Peyer's patch (tissue), 4 donors: ENCODE data around the gene ZNRF4. TPM values are rescaled to one million over a fixed set of nuclear protein-coding genes. Genes with fewer than 3 reads are reported as not detected.

ENCODE experiments used
- DNase-seq, 3 donors: peaks; one replicate each; pipeline ENCODE4 v3.0.0-alpha.2; 2017 to 2019
- H3K27ac ChIP-seq, 4 donors: fragments of 200-600 bp; sonication (generic); one replicate each; pipeline ENCODE4 v1.5.1; 2016 to 2019
- H3K27me3 ChIP-seq, 2 donors: fragments of 200-600 bp; sonication (generic); one replicate each; pipeline ENCODE4 v1.5.1; 2019
- H3K36me3 ChIP-seq, 3 donors: fragments of 200-600 bp; sonication (generic); one replicate each; pipeline ENCODE4 v1.5.1; 2016 to 2019
- H3K4me1 ChIP-seq, 4 donors: fragments of 200-600 bp; sonication (generic); one replicate each; pipeline ENCODE4 v1.5.1; 2016 to 2019
- H3K4me3 ChIP-seq, 4 donors: fragments of 200-600 bp; sonication (generic); 1 replicate in 3 of 4; 2 replicates in 1 of 4; pipeline ENCODE4 v1.5.1; 2016 to 2019; ENCODE audit warnings: mild to moderate bottlenecking in 1 of 4
- H3K9me3 ChIP-seq, 4 donors: fragments of 200-600 bp; sonication (generic); one replicate each; pipeline ENCODE4 v1.5.1; 2016 to 2019; ENCODE audit warnings: mild to moderate bottlenecking in 1 of 4
- POLR2A ChIP-seq, 2 donors: fragments of 450-650 bp; IDR thresholded peaks; one replicate each; pipeline ENCODE4 v1.5.1; 2017; ENCODE audit warnings: antibody characterized with exemption in 2 of 2, mild to moderate bottlenecking in 2 of 2, moderate library complexity in 2 of 2
- total RNA-seq, 4 donors: library from RNA; depleted of rRNA; stranded (reverse); fragments of >200 nt; gene quantifications; one replicate each; pipeline ENCODE4 v1.1.0, GENCODE V29; 2016
- TF ChIP-seq, protein P1 (sequence below), 6 experiments: fragments of 450-650 bp in 4 of 6; fragments of 200-600 bp in 2 of 6; sonication (generic) in 1 of 6; IDR thresholded peaks; one replicate each; pipeline ENCODE4 v1.5.1; 2017 to 2019; ENCODE audit warnings: antibody characterized with exemption in 6 of 6, mild to moderate bottlenecking in 3 of 6, moderate library complexity in 1 of 6

ZNRF4 gene
- total RNA-seq, 4 donors from 2014 or later: not detected

DNA sequence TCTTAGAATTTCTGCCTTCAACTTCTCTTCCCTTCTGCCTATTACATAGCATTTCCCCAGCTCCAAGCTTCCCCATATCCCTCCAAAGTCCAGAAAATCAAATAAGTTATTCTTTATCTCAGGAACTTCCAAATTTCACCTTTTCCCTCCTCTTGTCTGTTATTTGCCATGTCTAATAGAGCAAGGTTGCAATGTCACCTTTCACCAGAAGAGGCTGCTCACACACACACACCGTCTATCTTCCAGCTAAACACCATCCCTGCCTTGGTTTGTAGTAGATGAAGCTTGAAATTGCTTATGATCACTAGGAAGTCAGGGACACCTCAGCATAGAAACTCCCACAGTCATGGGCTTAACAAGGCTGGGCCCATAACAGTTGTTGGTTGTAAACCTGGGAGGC is 48.4 kb downstream of the ZNRF4 start:
- TF ChIP-seq POLR2A (IDR thresholded peaks at IDR 0.05): no peak
- TF ChIP-seq, protein P1, sequence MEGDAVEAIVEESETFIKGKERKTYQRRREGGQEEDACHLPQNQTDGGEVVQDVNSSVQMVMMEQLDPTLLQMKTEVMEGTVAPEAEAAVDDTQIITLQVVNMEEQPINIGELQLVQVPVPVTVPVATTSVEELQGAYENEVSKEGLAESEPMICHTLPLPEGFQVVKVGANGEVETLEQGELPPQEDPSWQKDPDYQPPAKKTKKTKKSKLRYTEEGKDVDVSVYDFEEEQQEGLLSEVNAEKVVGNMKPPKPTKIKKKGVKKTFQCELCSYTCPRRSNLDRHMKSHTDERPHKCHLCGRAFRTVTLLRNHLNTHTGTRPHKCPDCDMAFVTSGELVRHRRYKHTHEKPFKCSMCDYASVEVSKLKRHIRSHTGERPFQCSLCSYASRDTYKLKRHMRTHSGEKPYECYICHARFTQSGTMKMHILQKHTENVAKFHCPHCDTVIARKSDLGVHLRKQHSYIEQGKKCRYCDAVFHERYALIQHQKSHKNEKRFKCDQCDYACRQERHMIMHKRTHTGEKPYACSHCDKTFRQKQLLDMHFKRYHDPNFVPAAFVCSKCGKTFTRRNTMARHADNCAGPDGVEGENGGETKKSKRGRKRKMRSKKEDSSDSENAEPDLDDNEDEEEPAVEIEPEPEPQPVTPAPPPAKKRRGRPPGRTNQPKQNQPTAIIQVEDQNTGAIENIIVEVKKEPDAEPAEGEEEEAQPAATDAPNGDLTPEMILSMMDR (IDR thresholded peaks at IDR 0.05): no peak
- H3K36me3 ChIP-seq: no peaks in the 10 kb centered on the region
- DNase-seq: no peak
- peaks cover 0 to 13% (median 6%) of the 10 kb centered on the region in 4 donors for H3K9me3 ChIP-seq
- no peaks in the 10 kb centered on the region for H3K4me1 ChIP-seq
- no peak overlapping the region for H3K27ac ChIP-seq
- H3K4me3 ChIP-seq: no peak overlapping the region
- H3K27me3 ChIP-seq: no peaks in the 10 kb centered on the region

DNA sequence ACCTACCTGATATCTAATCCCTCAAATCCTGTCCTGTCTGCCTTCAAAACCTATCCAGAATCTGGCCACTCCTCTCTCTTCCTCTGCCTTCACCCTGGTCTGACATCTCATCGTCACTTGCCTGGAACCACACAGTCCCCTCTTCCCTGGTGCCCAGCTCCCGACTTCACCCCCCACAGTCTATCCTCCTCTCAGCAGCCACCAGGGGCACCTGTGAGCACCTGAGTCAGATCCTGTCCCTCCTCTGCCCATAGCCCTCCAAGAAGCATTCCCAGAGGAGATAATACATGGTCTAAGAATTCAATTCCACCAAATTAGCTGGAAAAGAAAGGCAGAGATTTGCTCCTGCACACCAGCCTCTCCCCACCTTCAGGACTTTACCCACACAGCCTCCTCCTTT is 48.9 kb downstream of the ZNRF4 start:
- Histone ChIP-seq H3K4me3 (no peak overlapping the region), H3K27me3 (no peaks in the 10 kb centered on the region), H3K4me1 (no peaks in the 10 kb centered on the region), H3K27ac (no peak overlapping the region), H3K36me3 (no peaks in the 10 kb centered on the region), H3K9me3 (peaks cover 0 to 13% (median 6%) of the 10 kb centered on the region in 4 donors)
- no peak for TF ChIP-seq POLR2A (IDR thresholded peaks at IDR 0.05)
- TF ChIP-seq, protein P1 (IDR thresholded peaks at IDR 0.05): no peak
- DNase-seq: no peak

Other genes with a start within 250 kb of the ZNRF4 start
- gene PTPRS, start 114.6 kb upstream of the ZNRF4 start, total RNA-seq: 10 to 100 TPM; 14.2 to 85.8 (median 24.7) TPM
- 1 to 10 TPM in 2 of 4 donors, under 1 TPM in 1, not detected in 1; 0.67 to 2.6 (median 1.2) TPM for gene TINCR, start 112.5 kb downstream of the ZNRF4 start, total RNA-seq
- 100 to 1,000 TPM in 3 of 4 donors, 10 to 100 TPM in 1; 59.5 to 200 (median 121) TPM for gene SAFB2, start 167.4 kb downstream of the ZNRF4 start, total RNA-seq
- gene SAFB, start 167.7 kb downstream of the ZNRF4 start, total RNA-seq: 100 to 1,000 TPM in 3 of 4 donors, 10 to 100 TPM in 1; 86.3 to 374 (median 163) TPM
- 10 to 100 TPM; 11.6 to 48.0 (median 40.0) TPM for gene MICOS13, start 225.1 kb downstream of the ZNRF4 start, total RNA-seq
- gene HSD11B1L, start 225.6 kb downstream of the ZNRF4 start, total RNA-seq: 10 to 100 TPM in 1 of 4 donors, 1 to 10 TPM in 2, not detected in 1; 4.9 to 17.3 (median 7.2) TPM
- gene RPL36, start 234.9 kb downstream of the ZNRF4 start, total RNA-seq: 100 to 1,000 TPM; 170 to 440 (median 262) TPM